Liver (tissue), 9 donors: ENCODE data around the gene APOBEC3B. TPM values are rescaled to one million over a fixed set of nuclear protein-coding genes. Genes with fewer than 3 reads are reported as not detected.

Source experiments
- DNase-seq: peaks from one replicate; pipeline ENCODE4 v3.0.0-alpha.2; 2017; ENCODE audit warnings: low spot score
- H3K27ac ChIP-seq, 2 donors: one replicate each; pipeline ENCODE4 v1.7.0; 2013; ENCODE audit warnings: inconsistent platforms in 2 of 2, low read length in 2 of 2, control low read depth in 1 of 2, low read depth in 1 of 2, mild to moderate bottlenecking in 1 of 2
- H3K27me3 ChIP-seq, 4 donors: one replicate each; pipeline versions ENCODE4 v1.6.1 to v1.7.0; 2013; ENCODE audit warnings: low read length in 3 of 4, inconsistent platforms in 1 of 4, mild to moderate bottlenecking in 1 of 4, moderate library complexity in 1 of 4; ENCODE audit not compliant: control insufficient read depth in 4 of 4, insufficient read depth in 4 of 4
- H3K36me3 ChIP-seq, 4 donors: one replicate each; pipeline versions ENCODE4 v1.6.1 to v1.7.0; 2013; ENCODE audit warnings: low read length in 3 of 4, mild to moderate bottlenecking in 3 of 4, low read depth in 1 of 4, moderate library complexity in 1 of 4; ENCODE audit not compliant: control insufficient read depth in 4 of 4, insufficient read depth in 3 of 4
- H3K4me1 ChIP-seq, 4 donors: one replicate each; pipeline versions ENCODE4 v1.6.1 to v1.7.0; 2013; ENCODE audit warnings: low read length in 3 of 4, mild to moderate bottlenecking in 3 of 4, moderate library complexity in 1 of 4; ENCODE audit not compliant: control insufficient read depth in 4 of 4, insufficient read depth in 4 of 4
- H3K4me3 ChIP-seq, 3 donors: one replicate each; pipeline versions ENCODE4 v1.6.1 to v1.7.0; 2013; ENCODE audit warnings: low read length in 3 of 3, control low read depth in 1 of 3, low read depth in 1 of 3, mild to moderate bottlenecking in 1 of 3
- H3K9ac ChIP-seq, 2 donors: one replicate each; pipeline ENCODE4 v1.7.0; 2013; ENCODE audit warnings: low read length in 2 of 2, mild to moderate bottlenecking in 2 of 2, moderate library complexity in 2 of 2, control low read depth in 1 of 2, low read depth in 1 of 2
- H3K9me3 ChIP-seq, 4 donors: one replicate each; pipeline versions ENCODE4 v1.6.1 to v1.7.0; 2013; ENCODE audit warnings: low read length in 3 of 4; ENCODE audit not compliant: control insufficient read depth in 4 of 4
- ATF3 ChIP-seq: IDR thresholded peaks from 2 replicates; pipeline ENCODE4 v1.6.1; 2016; ENCODE audit warnings: antibody characterized with exemption
- FOXA1 ChIP-seq: IDR thresholded peaks from 2 replicates; pipeline ENCODE4 v1.6.1; 2016; ENCODE audit warnings: antibody characterized with exemption
- FOXA2 ChIP-seq: IDR thresholded peaks from 2 replicates; pipeline ENCODE4 v1.6.1; 2016; ENCODE audit warnings: antibody characterized with exemption
- GABPA ChIP-seq, 2 donors: IDR thresholded peaks in 1 of 2; conservative IDR thresholded peaks in 1 of 2; 2 replicates each; pipeline ENCODE4 v1.6.1; 2016; ENCODE audit warnings: antibody characterized with exemption in 2 of 2, mild to moderate bottlenecking in 1 of 2, moderate library complexity in 1 of 2
- HNF4A ChIP-seq, 2 donors: conservative IDR thresholded peaks; 2 replicates each; pipeline ENCODE4 v1.6.1; 2016; ENCODE audit warnings: antibody characterized with exemption in 2 of 2, mild to moderate bottlenecking in 2 of 2
- HNF4G ChIP-seq: IDR thresholded peaks from 2 replicates; pipeline ENCODE4 v1.6.1; 2016; ENCODE audit warnings: antibody characterized with exemption
- JUND ChIP-seq, 2 donors: IDR thresholded peaks; 2 replicates each; pipeline ENCODE4 v1.6.1; 2016; ENCODE audit warnings: antibody characterized with exemption in 2 of 2
- MAX ChIP-seq: IDR thresholded peaks from 2 replicates; pipeline ENCODE4 v1.6.1; 2016; ENCODE audit warnings: antibody characterized with exemption
- RAD21 ChIP-seq, 2 donors: IDR thresholded peaks; 2 replicates each; pipeline ENCODE4 v1.6.1; 2016; ENCODE audit warnings: antibody characterized with exemption in 2 of 2, mild to moderate bottlenecking in 2 of 2
- REST ChIP-seq: IDR thresholded peaks from 2 replicates; pipeline ENCODE4 v1.6.1; 2016; ENCODE audit warnings: antibody characterized with exemption, mild to moderate bottlenecking
- RXRA ChIP-seq, 2 donors: IDR thresholded peaks; 2 replicates each; pipeline ENCODE4 v1.6.1; 2017 to 2018; ENCODE audit warnings: antibody characterized with exemption in 2 of 2, mild to moderate bottlenecking in 1 of 2
- TAF1 ChIP-seq: conservative IDR thresholded peaks from 2 replicates; pipeline ENCODE4 v1.6.1; 2016; ENCODE audit warnings: antibody characterized with exemption, mild to moderate bottlenecking
- YY1 ChIP-seq: IDR thresholded peaks from 2 replicates; pipeline ENCODE4 v1.6.1; 2016; ENCODE audit warnings: antibody characterized with exemption, mild to moderate bottlenecking
- WGBS: extraction: QIAGEN DNeasy Blood & Tissue Kit; methylation state at CpG from one replicate; pipeline ENCODE4 v1.1.7; 2013; 5-methylcytosine and 5-hydroxymethylcytosine counted together
- polyA plus RNA-seq, 2 donors: library from polyadenylated mRNA; stranded (reverse) in 1 of 2; unstranded in 1 of 2; fragments of 200-250 nt in 1 of 2; fragments of >200 nt in 1 of 2; fragmentation: Nextera tagmentation in 1 of 2; extraction: Ambion mirVana in 1 of 2; gene quantifications; one replicate each; pipeline versions ENCODE4 v1.2.1 to v1.2.3, GENCODE V29; 2013 to 2015
- total RNA-seq, 2 donors: library from RNA; depleted of rRNA; stranded (reverse); fragments of >200 nt; gene quantifications; one replicate each; pipeline ENCODE4 v1.2.3, GENCODE V29; 2014
- TF ChIP-seq, protein P1 (sequence below): fragments of 150-350 bp; IDR thresholded peaks from 2 replicates; pipeline ENCODE4 v1.5.1; 2017; ENCODE audit warnings: improper control_type of control experiment, low read depth, low read length; ENCODE audit not compliant: missing input control
- TF ChIP-seq, protein P2 (sequence below): IDR thresholded peaks from 2 replicates; pipeline ENCODE4 v1.6.1; 2016; ENCODE audit warnings: antibody characterized with exemption
- donor health status: healthy.
- donor health status: healthy.
- donor health status: healthy.
- donor health status: healthy.
- donor health status: healthy.

APOBEC3B gene
- total and polyA plus RNA-seq, 4 donors: 0.08 to 6.0 (median 0.88) TPM

DNA sequence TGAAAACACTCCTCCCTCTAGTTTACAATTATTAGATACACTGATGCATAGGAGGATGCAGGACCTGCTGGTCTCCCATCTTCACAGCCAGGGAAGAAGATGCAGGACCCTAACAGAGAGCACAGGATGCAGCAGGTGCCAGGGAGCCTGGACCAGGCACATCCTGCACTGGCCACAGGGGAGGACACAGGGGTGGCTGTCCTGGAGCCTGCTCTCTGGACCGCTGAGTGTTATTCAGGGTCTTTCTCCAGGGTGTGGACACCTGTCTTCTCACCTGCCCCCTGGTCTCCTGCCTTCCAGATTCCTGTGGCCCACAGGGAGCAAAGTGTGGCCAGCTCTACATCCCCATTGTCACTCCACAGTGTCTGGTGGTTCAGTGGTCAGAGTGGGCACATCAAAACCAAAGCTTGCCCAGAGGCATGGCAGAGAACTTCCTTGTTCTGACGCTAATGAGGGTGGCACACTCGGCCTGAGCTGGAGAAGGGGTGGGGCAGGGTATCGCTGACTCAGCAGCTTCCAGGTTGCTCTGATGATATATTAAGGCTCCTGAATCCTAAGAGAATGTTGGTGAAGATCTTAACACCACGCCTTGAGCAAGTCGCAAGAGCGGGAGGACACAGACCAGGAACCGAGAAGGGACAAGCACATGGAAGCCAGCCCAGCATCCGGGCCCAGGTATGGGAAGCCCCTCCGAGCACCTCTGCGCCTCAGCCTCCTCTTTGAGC lies 24.9 kb upstream of the APOBEC3B start, which contains the start of gene APOBEC3A:
TSS of gene APOBEC3A (plus strand) at position 564 of the 725 bp plus-strand sequence. CDS start at position 647, 83 bp downstream.
- Histone ChIP-seq H3K27me3 (no peaks in the 10 kb centered on the region), H3K36me3 (no peaks in the 10 kb centered on the region), H3K4me3 (no peak within 1 kb of the TSS), H3K27ac (peak within 1 kb of the TSS in 1 of 2 donors; percentile 31), H3K9ac (no peak within 1 kb of the TSS), H3K4me1 (no peaks in the 10 kb centered on the region), H3K9me3 (no peaks in the 10 kb centered on the region)
- DNase-seq: peak; percentile 67
- TF ChIP-seq HNF4A (conservative IDR thresholded peaks at IDR 0.05) (no peak), RAD21 (IDR thresholded peaks at IDR 0.05) (no peak), YY1 (no peak), GABPA (IDR thresholded peaks at IDR 0.05 in 1 of 2, conservative IDR thresholded peaks at IDR 0.05 in 1 of 2) (no peak), HNF4G (no peak), ATF3 (no peak), TAF1 (no peak), FOXA1 (no peak), MAX (no peak)
- TF ChIP-seq, protein P1, sequence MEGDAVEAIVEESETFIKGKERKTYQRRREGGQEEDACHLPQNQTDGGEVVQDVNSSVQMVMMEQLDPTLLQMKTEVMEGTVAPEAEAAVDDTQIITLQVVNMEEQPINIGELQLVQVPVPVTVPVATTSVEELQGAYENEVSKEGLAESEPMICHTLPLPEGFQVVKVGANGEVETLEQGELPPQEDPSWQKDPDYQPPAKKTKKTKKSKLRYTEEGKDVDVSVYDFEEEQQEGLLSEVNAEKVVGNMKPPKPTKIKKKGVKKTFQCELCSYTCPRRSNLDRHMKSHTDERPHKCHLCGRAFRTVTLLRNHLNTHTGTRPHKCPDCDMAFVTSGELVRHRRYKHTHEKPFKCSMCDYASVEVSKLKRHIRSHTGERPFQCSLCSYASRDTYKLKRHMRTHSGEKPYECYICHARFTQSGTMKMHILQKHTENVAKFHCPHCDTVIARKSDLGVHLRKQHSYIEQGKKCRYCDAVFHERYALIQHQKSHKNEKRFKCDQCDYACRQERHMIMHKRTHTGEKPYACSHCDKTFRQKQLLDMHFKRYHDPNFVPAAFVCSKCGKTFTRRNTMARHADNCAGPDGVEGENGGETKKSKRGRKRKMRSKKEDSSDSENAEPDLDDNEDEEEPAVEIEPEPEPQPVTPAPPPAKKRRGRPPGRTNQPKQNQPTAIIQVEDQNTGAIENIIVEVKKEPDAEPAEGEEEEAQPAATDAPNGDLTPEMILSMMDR: no peak
- TF ChIP-seq, protein P2, sequence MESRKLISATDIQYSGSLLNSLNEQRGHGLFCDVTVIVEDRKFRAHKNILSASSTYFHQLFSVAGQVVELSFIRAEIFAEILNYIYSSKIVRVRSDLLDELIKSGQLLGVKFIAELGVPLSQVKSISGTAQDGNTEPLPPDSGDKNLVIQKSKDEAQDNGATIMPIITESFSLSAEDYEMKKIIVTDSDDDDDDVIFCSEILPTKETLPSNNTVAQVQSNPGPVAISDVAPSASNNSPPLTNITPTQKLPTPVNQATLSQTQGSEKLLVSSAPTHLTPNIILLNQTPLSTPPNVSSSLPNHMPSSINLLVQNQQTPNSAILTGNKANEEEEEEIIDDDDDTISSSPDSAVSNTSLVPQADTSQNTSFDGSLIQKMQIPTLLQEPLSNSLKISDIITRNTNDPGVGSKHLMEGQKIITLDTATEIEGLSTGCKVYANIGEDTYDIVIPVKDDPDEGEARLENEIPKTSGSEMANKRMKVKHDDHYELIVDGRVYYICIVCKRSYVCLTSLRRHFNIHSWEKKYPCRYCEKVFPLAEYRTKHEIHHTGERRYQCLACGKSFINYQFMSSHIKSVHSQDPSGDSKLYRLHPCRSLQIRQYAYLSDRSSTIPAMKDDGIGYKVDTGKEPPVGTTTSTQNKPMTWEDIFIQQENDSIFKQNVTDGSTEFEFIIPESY: no peak
- WGBS: 79% methylated on average over 11 of the region's 11 CpGs

DNA sequence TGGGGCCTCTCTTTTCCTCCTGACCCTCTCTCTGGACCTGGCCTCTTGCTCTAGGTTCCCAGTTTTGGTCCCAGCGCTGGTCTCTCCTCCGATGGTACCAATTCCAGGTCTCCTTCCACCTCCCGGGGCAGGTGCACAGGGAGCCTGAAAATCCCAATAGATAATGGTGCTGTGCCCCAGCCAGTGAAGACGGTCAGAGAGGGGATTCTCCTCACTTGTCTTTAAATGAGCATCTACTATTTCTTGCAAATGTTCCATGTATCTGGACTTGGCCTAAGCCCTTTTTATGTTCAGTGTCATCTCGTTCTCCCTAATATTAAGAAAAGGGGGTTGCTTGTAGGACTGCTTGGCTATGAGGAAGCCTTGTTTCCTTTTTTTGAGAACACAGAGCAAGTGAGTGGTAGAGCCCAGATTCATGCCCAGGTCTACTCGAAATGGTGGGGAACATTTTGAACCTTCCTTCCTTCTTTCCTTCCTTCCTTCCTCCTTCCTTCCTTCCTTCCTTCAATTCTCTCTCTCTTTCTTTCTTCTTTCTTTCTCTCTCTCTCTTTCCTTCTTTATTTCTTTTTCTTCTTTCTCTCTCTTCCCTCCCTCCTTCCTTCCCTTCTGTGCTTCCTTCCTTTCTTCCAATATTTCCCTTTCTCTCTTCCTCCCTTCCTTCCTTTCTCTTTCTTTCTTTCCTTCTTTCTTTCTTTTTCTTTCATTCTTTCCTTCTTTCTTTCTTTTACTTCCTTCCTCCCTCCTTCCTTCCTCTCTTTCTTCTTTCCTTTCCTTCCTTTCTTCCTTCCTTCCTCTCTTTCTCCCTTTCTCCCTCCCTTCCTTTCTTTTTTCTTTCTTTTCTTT lies 24.1 kb upstream of the APOBEC3B start:
- Histone ChIP-seq H3K9ac (no peak overlapping the region), H3K4me3 (no peak overlapping the region), H3K36me3 (no peaks in the 10 kb centered on the region), H3K27ac (no peak overlapping the region), H3K4me1 (no peaks in the 10 kb centered on the region), H3K9me3 (no peaks in the 10 kb centered on the region), H3K27me3 (no peaks in the 10 kb centered on the region)
- whole genome bisulfite sequencing: 78% methylated on average over 6 of the region's 6 CpGs
- no peak for DNase-seq
- no peak for TF ChIP-seq JUND (IDR thresholded peaks at IDR 0.05)
- TF ChIP-seq REST: no peak
- TF ChIP-seq, protein P2: no peak
- TF ChIP-seq HNF4G: no peak
- TF ChIP-seq, protein P1: no peak
- no peak for TF ChIP-seq GABPA (IDR thresholded peaks at IDR 0.05 in 1 of 2, conservative IDR thresholded peaks at IDR 0.05 in 1 of 2)
- no peak for TF ChIP-seq YY1
- TF ChIP-seq MAX: no peak
- TF ChIP-seq TAF1: no peak
- no peak for TF ChIP-seq FOXA2
- no peak for TF ChIP-seq RAD21 (IDR thresholded peaks at IDR 0.05)
- TF ChIP-seq FOXA1: no peak
- TF ChIP-seq RXRA (IDR thresholded peaks at IDR 0.05): no peak
